HG02588 (cell line): Measurements from ENCODE around the gene TDRD3.
"Not testable (repeated sequence)": the region's sequence is repeated elsewhere in the genome, so short reads cannot be mapped to it uniquely, and the experiment has no call there.

Experiments
- ATAC-seq: cut with Tn5 transposase; IDR thresholded peaks from one replicate; pipeline ENCODE4 v1.9.1; 2021; ENCODE audit warnings: mild to moderate bottlenecking, moderate library complexity; ENCODE audit not compliant: unreplicated experiment

TDRD3 gene

DNA sequence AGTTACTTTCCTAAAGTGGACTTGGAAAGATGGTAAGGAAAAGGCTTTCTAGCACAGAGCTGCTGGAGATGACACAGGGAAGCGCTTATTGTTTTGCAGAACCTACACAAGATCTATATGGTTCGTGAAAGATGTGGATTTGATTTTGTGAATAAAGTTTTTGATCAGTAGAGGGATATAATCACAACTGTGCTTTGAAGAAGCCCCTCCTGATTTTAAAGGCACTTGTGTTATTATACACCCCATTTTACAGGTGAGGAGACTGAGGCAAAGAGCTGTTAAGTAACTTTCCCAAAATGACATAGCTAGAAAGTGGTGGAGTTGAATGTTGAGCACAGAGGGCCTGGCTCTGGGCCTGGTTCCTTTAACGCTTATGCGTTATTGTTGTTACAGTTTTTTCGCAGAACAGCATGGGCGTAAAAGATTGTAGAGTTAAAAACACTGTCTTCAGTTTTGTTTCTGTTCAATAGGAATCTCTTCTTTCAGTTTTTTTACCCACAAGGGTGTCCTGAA, 1.4 kb downstream of the TDRD3 start:
- ATAC-seq: no peak

DNA sequence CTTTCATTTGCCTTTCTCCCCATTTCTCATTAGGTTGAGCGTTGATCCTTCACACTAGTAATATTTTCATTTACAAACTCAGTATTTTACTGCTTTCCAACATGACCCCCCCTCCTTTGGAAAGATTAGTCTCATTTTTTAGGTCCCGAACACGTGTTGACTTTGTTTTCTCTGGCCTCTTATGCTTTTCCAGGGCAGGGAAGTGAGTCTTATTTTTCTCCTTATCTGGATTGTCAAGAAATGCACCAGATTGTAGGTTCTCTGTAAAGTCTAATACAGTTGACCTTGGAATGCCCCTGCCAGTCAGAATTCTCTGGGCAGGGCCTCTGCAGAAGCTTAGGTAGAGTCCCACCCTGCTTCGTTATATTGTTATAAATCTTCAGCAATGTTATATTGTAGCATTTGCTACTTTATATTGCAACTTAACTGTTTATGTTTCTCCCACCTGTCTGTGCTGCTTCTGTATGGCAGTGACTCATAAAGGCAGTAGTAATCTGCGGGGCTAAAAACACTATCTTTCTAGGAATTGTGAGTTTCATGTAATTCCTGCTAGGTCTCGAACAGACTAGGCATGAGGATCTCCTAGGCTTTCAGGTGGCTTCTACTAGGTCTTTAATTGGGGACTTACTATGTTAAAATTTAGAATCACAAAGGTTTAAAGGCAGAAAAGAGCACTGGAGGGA, 2.0 kb downstream of the TDRD3 start:
- ATAC-seq: no peak

DNA sequence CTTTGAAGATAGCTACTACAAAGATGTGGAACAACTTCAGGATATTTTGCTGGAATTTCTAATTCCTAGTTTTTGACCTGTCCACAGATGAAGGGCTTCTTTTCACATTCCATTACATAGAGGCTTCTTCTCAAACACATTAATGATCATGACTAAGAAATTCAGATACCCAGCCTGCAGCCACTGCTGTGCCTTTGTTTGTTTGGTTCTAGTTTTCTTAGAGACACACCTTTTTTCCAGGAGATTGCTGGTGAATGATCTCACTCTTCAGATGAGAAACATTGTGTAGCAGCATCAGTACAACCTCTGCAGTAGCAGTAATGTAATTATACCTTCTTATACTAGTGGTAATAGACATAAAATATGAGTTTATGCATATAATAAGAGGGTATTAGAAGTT, 5.0 kb downstream of the TDRD3 start:
- no peak for ATAC-seq

GRCh38 chr13:60407095-60407494, 10.1 kb downstream of the TDRD3 start:
- no peak for ATAC-seq

- ATAC-seq: not testable (repeated sequence)
Measured at GRCh38 chr13:60407852-60408251, 10.8 kb downstream of the TDRD3 start.

GRCh38 chr13:60409574-60410292, 12.7 kb downstream of the TDRD3 start:
- ATAC-seq: not testable (repeated sequence)

- ATAC-seq: no peak
Measured at GRCh38 chr13:60410299-60410698, 13.3 kb downstream of the TDRD3 start.

DNA sequence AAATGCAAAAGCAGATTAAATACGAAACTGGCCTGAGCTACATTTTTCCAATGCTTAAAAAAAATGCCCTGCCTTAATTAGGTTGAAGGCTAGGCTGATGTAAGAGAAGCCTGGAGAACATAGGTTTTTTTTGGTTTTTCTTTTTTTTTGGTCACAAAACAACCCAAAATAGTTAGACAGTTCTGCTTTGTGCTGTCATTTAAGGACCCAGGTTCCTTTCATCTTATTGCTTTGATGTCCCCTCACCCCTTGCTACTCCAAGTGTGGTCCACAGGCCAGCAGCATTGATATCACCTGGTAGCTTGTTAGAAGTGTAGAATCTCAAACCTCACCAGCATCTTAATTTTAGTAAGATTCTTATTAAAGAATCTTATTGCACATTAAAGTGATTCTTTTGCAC, 14.4 kb downstream of the TDRD3 start:
- no peak for ATAC-seq

DNA sequence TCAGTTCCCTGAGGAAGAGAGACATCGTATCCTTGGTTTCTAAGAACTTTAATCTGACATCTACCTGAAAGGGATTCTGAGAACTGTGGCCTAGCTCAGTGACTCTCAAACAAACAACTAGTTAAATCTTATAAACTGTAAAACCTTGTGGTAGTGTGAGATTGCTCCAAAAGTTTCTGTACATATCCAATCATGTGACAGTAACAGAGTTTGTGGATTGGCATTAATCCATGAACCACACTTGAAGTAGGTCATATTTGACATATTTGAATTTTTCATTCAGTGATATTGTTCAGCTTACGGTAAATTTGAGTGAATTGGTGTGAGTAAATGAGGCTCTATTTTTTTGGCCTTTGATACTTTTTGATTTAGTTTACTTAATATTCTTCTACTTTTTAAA, 15.0 kb downstream of the TDRD3 start:
- no peak for ATAC-seq

DNA sequence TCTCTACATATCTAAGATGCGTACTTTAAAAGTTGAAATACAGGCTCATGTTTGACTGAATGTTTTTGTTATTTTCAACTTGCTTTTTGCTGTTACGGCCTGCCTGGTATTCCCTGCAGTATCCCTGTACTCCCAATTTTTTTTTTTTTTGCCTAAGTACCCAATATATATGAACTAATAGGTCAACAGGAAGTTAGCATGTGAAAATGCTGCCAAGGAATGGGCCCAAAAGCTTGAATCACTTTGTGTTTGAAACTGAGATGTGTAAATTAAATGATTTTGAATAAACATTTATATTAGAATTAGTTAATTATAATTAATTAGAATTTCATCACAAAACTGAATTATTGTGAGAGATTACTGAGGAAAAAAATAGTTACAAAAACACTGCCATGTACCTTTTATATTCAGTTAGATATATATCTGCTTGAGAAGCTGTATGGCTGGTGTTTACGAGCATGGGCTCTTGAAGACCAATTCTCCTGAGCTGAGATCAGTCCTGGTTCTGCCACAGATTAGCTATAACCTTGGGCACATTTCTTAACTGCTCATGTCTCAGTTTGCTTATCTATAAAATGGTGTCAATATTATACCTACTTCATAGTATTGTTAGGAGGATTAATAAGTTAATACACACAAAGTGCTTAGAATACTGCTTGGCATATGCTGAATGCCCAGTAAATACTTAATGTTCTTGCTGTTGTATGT, 16.0 kb downstream of the TDRD3 start:
- no peak for ATAC-seq

- no peak for ATAC-seq
Measured at GRCh38 chr13:60414177-60414576, 17.2 kb downstream of the TDRD3 start.

DNA sequence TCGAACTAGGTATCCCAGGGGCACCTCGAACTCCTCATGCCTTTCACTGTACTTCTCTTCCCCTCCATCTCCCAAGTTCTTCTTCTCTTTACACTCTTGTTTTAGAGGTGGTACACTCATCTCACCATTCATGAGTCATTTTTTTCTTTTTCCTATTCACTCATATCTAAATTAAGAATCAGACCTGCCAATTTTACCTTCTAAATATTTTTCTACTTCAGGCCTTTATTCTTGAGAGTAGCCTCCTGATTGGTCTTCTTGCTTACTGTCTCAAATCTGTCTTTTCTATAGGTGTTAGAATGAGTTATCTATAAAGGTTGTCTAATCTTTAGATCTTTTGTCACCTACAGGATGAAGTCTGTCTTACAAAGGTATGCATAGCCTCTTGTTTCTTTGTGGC, 20.7 kb downstream of the TDRD3 start:
- no peak for ATAC-seq

- ATAC-seq: no peak
Measured at GRCh38 chr13:60418954-60419353, 21.9 kb downstream of the TDRD3 start.

- ATAC-seq: no peak
Measured at GRCh38 chr13:60425332-60425731, 28.3 kb downstream of the TDRD3 start.

DNA sequence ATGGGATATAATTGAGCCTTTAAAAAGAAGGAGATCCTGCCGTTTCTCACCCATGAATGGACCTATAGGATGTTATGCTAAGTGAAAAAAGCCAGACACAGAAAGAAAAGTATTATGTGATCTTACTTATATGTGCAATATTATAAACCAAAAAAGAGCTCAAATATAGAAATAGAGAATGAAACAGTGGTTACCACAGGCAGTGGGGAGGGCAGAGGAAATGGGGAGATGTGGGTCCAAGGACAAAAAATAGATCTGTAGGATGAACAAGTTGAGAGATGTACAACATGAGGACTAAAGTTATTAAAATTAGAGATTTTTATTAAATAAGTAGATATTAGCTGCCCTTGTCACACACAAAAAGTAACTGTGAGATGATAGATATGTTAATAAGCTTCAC, 29.1 kb downstream of the TDRD3 start:
- ATAC-seq: no peak

DNA sequence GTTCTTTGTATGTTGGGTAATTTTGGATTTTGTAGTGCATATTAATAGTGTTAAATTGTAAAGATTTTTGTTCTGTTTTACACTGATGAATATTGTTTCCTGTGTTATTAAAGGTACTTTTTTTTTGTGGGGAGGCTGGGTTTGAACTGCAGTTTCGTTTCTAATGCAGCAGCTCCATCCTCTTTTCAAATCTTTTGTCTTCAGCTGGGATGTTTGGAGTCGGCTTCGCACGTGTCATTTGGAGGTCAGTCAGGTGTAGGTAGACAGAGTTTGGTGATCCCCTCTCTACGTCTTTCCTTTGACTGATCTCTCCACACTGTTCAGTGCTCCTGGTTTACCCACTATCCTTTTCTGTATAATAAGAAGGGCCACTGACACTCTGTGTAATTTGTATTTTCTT, 30.3 kb downstream of the TDRD3 start:
- ATAC-seq: no peak

- peak; percentile 88 for ATAC-seq
Measured at GRCh38 chr13:60431108-60431700, 34.2 kb downstream of the TDRD3 start.

GRCh38 chr13:60433505-60433904, 36.5 kb downstream of the TDRD3 start:
- ATAC-seq: no peak

- ATAC-seq: no peak
Measured at GRCh38 chr13:60435762-60436374, 38.8 kb downstream of the TDRD3 start.

DNA sequence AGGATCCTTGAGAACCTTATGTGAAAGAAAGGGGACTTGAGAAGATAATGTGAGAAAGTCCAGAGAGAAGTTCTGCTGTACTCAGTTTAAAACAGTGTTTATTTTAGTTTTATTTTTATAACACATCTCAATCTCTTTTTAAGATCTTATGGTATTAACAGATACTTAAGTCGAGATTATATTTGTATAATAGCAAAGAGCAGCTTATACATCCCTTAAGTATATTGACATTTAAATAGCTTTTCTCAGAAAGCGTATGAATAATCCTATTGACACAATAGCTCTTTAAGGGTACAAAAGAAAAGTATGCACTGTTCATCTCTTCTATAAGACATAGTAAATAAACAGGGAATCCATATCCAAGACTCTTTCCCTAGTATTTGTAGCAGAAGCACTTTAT, 42.2 kb downstream of the TDRD3 start:
- no peak for ATAC-seq

DNA sequence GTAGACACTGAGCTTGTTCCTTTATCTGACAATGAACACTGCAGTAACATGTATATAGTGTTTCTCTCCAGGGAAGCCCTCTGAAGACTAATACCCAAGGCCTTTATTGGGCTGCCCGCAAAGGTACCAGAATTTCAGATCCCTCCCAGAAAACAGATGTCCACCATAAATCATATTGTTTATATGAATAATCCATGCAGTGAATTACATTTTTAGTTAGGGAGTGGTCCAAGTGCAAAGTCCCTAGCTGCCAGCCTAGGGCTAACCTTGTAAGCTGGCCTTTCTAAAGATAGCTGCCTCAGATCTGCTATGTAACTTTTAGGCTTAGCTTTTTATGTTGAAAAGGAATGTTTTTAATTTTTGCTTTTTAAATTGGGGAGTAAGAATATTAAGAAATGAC, 44.7 kb downstream of the TDRD3 start:
- no peak for ATAC-seq
